Measurements from ENCODE around the gene GPX3. TPM values are rescaled to one million over a fixed set of nuclear protein-coding genes. Genes with fewer than 3 reads are reported as not detected.

Gene GPX3
- total RNA-seq, 1 experiment from 2014 or later: 20.4 TPM

- H3K4me1 Mint-ChIP-seq: no peaks in the 10 kb centered on the region
- H3K27ac ChIP-seq (ENCODE audit: insufficient read length, low read depth, low read length): no peak overlapping the region
- no peak overlapping the region for H3K4me3 Mint-ChIP-seq
- H3K23me2 ChIP-seq (ENCODE audit: insufficient read length, low read depth, low read length, poor library complexity, severe bottlenecking): no peaks in the 10 kb centered on the region
- no peak overlapping the region for H4K8ac ChIP-seq (replicated peaks; ENCODE audit: insufficient read length, low read depth, low read length)
- DNase-seq: no peak
- WGBS (ENCODE audit: extremely low coverage, insufficient read length, low lambda C conversion rate): no CpG with 5 or more reads among the region's 8 CpGs
- peaks cover 0 to 31% (median 12%) of the 10 kb centered on the region in 3 experiments; a peak in 6 of 7 replicates for H3K36me3 Mint-ChIP-seq (ENCODE audit: insufficient read depth in 1 of 3, low read depth in 3 of 3)
- H3K27me3 Mint-ChIP-seq (ENCODE audit: low read depth): no peaks in the 10 kb centered on the region; the same call in 1 of the 2 replicates
- H3K79me1 ChIP-seq (ENCODE audit: insufficient read depth, low read depth, low read length, poor library complexity, severe bottlenecking): no peaks in the 10 kb centered on the region
- H3K4me2 ChIP-seq (ENCODE audit: insufficient read depth, insufficient read length, low read length): no peak overlapping the region
- no peak overlapping the region for H2BK5ac ChIP-seq (ENCODE audit: insufficient read length, low read length)
- no peak overlapping the region for H4K5ac ChIP-seq (ENCODE audit: insufficient read length, low read depth, low read length)
- H2AK5ac ChIP-seq (ENCODE audit: insufficient read length, low read length): no peak overlapping the region
- no peak overlapping the region for H2BK120ac ChIP-seq (ENCODE audit: low read depth, low read length, poor library complexity, severe bottlenecking)
- no peak overlapping the region for H3T11ph ChIP-seq (ENCODE audit: low read length)
- no peak overlapping the region for H3K4ac ChIP-seq (ENCODE audit: low read depth, low read length)
- no peak overlapping the region for H4K91ac ChIP-seq (ENCODE audit: insufficient read length, low read depth, low read length)
- TF ChIP-seq, protein P1, sequence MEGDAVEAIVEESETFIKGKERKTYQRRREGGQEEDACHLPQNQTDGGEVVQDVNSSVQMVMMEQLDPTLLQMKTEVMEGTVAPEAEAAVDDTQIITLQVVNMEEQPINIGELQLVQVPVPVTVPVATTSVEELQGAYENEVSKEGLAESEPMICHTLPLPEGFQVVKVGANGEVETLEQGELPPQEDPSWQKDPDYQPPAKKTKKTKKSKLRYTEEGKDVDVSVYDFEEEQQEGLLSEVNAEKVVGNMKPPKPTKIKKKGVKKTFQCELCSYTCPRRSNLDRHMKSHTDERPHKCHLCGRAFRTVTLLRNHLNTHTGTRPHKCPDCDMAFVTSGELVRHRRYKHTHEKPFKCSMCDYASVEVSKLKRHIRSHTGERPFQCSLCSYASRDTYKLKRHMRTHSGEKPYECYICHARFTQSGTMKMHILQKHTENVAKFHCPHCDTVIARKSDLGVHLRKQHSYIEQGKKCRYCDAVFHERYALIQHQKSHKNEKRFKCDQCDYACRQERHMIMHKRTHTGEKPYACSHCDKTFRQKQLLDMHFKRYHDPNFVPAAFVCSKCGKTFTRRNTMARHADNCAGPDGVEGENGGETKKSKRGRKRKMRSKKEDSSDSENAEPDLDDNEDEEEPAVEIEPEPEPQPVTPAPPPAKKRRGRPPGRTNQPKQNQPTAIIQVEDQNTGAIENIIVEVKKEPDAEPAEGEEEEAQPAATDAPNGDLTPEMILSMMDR (conservative IDR thresholded peaks at IDR 0.05): no peak
- no peaks in the 10 kb centered on the region for H3K27me3 ChIP-seq (ENCODE audit: insufficient read depth, low read length)
- no peaks in the 10 kb centered on the region for H3K9me3 ChIP-seq (ENCODE audit: control insufficient read depth, low read depth, low read length)
- no peaks in the 10 kb centered on the region for H3K4me1 ChIP-seq (ENCODE audit: insufficient read depth, low read length)
- H3K23ac ChIP-seq (ENCODE audit: insufficient read length, low read depth, low read length): no peak overlapping the region
- no peak overlapping the region for H2BK12ac ChIP-seq (ENCODE audit: insufficient read length, low read depth, low read length)
- H3K9ac ChIP-seq (ENCODE audit: extremely low read depth, insufficient read length, low read length): no peak overlapping the region
- H3K27ac Mint-ChIP-seq: peak overlapping the region in 1 of 3 experiments; percentile 77; a peak in 1 of 7 replicates
- no peak overlapping the region for H2AFZ ChIP-seq (ENCODE audit: low read length)
- H3K56ac ChIP-seq (ENCODE audit: insufficient read length, low read depth, low read length): no peak overlapping the region
- no peak overlapping the region for H3K18ac ChIP-seq (ENCODE audit: insufficient read length, low read depth, low read length)
- no peak overlapping the region for H3K14ac ChIP-seq (ENCODE audit: insufficient read depth, low read length)
- H3K9me3 Mint-ChIP-seq: no peaks in the 10 kb centered on the region
- no peak overlapping the region for H2BK15ac ChIP-seq (ENCODE audit: low read depth, low read length)
- H4K20me1 ChIP-seq (ENCODE audit: control insufficient read depth, insufficient read depth, insufficient read length): no peaks in the 10 kb centered on the region
- no peak overlapping the region for H2BK20ac ChIP-seq (ENCODE audit: low read depth, low read length, poor library complexity, severe bottlenecking)
- no peaks in the 10 kb centered on the region for H3K79me2 ChIP-seq (ENCODE audit: insufficient read depth, low read length)
Measured at GRCh38 chr5:151028717-151029116, 8.3 kb downstream of the GPX3 start.

Data from H9 (cell line).